ENCODE measurements around the gene ACBD6. TPM values are rescaled to one million over a fixed set of nuclear protein-coding genes. Genes with fewer than 3 reads are reported as not detected.

Gene ACBD6
- total RNA-seq, 6 experiments from 2014 or later = 21.1 to 29.5 (median 27.0) TPM

DNA sequence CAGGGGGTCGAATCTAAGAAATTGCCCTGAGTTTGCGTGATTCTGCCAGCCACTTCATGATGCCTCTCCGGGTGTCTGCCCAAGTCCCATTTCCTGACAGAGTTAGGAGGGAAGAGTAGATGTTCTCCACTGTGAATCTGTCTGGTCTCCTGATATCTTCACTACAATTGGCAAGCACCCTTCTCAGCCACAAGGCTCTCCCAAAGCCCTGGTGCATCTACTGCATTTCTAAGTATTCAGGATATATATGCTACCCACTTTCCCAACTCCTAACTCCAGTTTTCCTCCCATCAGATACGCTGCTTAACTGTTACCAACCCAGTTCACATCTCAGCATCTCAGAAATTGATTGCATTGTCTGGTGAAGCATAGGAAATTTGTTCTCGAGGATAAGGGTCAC is 30.5 kb upstream of the ACBD6 start:
- no peak for TF ChIP-seq CTCF (IDR thresholded peaks at IDR 0.05)
- Mint-ChIP-seq H3K4me3 (no peak overlapping the region), H3K9me3 (no peaks in the 10 kb centered on the region), H3K27me3 (ENCODE audit: insufficient read depth) (peaks cover 4% of the 10 kb centered on the region; the same call in 1 of the 2 replicates), H3K4me1 (ENCODE audit: low read depth) (peaks cover 31% of the 10 kb centered on the region), H3K36me3 (ENCODE audit: low read depth) (no peaks in the 10 kb centered on the region), H3K27ac (no peak overlapping the region)
- no peak for DNase-seq

- peak; percentile 73 for DNase-seq
- Mint-ChIP-seq H3K4me1 (ENCODE audit: low read depth) (peaks cover 52% of the 10 kb centered on the region), H3K27me3 (ENCODE audit: insufficient read depth) (peaks cover 4% of the 10 kb centered on the region; the same call in 1 of the 2 replicates), H3K27ac (peak overlapping the region; percentile 35), H3K4me3 (no peak overlapping the region), H3K36me3 (ENCODE audit: low read depth) (no peaks in the 10 kb centered on the region), H3K9me3 (no peaks in the 10 kb centered on the region)
- no peak for TF ChIP-seq CTCF (IDR thresholded peaks at IDR 0.05)
These were observed 28.1 kb upstream of the ACBD6 start for GRCh38 chr1:180530501-180530900.

GRCh38 chr1:180528868-180529470 is 26.6 kb upstream of the ACBD6 start:
- Mint-ChIP-seq H3K4me1 (ENCODE audit: low read depth) (peaks cover 58% of the 10 kb centered on the region), H3K9me3 (no peaks in the 10 kb centered on the region), H3K27me3 (ENCODE audit: insufficient read depth) (peaks cover 4% of the 10 kb centered on the region; the same call in 1 of the 2 replicates), H3K36me3 (ENCODE audit: low read depth) (no peaks in the 10 kb centered on the region), H3K27ac (no peak overlapping the region), H3K4me3 (no peak overlapping the region)
- no peak for TF ChIP-seq CTCF (IDR thresholded peaks at IDR 0.05)
- DNase-seq = no peak

DNA sequence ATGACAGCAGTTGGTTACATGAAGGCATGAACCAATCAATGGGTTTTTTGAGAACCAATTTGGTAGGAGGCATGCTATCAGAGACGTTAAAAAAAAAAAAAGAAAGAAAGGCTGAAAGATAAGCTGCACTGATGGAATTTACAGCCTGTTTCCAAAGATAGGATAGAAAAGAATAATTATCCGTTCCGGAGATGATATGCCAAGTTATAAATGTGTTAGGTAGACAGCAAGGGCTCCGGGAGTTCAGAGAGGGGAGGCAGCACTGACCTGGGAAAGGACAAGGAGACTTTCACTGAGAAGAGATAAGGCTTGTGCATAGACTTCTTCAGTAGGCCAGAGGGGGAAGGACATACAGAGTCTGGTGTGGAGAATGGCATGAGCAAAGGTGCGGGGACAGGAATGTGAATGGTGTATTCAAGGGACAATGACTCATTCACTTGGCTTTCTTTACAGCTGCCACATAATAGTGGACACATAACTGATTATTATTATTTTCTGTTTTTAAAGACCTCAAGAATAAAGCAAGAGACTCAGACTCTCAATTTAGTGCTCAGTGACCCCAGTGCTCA is 24.8 kb upstream of the ACBD6 start:
- TF ChIP-seq CTCF (IDR thresholded peaks at IDR 0.05) = no peak
- peaks cover 4% of the 10 kb centered on the region; the same call in 1 of the 2 replicates for H3K27me3 Mint-ChIP-seq (ENCODE audit: insufficient read depth)
- peak; percentile 33 for DNase-seq

DNA sequence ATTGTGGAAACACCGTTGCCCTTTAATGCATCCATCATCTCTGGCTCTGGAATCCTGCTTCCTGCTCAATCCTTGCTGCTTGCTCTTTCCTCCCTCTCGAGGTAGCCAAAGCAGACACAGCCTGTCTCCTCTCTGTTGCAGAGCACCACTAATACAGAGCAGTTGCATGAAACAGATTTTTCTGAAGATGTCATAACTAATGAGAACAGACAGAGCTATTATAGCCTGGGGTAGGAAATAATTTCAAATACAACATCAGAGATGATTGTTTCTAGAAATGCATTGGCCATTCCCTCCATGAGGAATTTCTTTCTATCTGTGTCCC is 23.3 kb upstream of the ACBD6 start:
- TF ChIP-seq CTCF (IDR thresholded peaks at IDR 0.05) = no peak
- DNase-seq = no peak
- peaks cover 4% of the 10 kb centered on the region; the same call in 1 of the 2 replicates for H3K27me3 Mint-ChIP-seq (ENCODE audit: insufficient read depth)
- H3K4me3 Mint-ChIP-seq = no peak overlapping the region
- H3K27ac Mint-ChIP-seq = no peak overlapping the region
- H3K9me3 Mint-ChIP-seq = no peaks in the 10 kb centered on the region
- no peaks in the 10 kb centered on the region for H3K36me3 Mint-ChIP-seq (ENCODE audit: low read depth)
- peaks cover 51% of the 10 kb centered on the region for H3K4me1 Mint-ChIP-seq (ENCODE audit: low read depth)

More for the DNA sequence above, 24.8 kb upstream of the ACBD6 start:
- Mint-ChIP-seq H3K4me3 (no peak overlapping the region), H3K4me1 (ENCODE audit: low read depth) (peaks cover 52% of the 10 kb centered on the region), H3K36me3 (ENCODE audit: low read depth) (no peaks in the 10 kb centered on the region), H3K27ac (no peak overlapping the region), H3K9me3 (no peaks in the 10 kb centered on the region)
